GM23338 (cell line): ENCODE results near the gene PKLR. TPM values are rescaled to one million over a fixed set of nuclear protein-coding genes. Genes with fewer than 3 reads are reported as not detected.

Experiments used
- ATAC-seq: fragments of 200-7000 bp; cut with Tn5 transposase; 3 replicates; pipeline ENCODE4 v1.9.1; 2020
- DNase-seq: peaks from one replicate; pipeline ENCODE4 v3.0.0-alpha.2; 2015; ENCODE audit warnings: low spot score
- H2AFZ ChIP-seq: fragments of 200-600 bp; sonication (generic); 2 replicates; pipeline ENCODE4 v1.8.0; 2016; ENCODE audit warnings: antibody characterized with exemption, mild to moderate bottlenecking, moderate library complexity
- H3F3A ChIP-seq: fragments of 200-600 bp; sonication (generic); replicated peaks from 2 replicates; pipeline ENCODE4 v1.8.0; 2017; ENCODE audit warnings: antibody characterized with exemption, mixed run types, low read depth
- H3K27ac ChIP-seq: fragments of 200-600 bp; sonication (generic); 2 replicates; pipeline ENCODE4 v1.6.1; 2016; ENCODE audit warnings: low read depth
- H3K27me3 ChIP-seq: fragments of 200-600 bp; sonication (generic); 2 replicates; pipeline ENCODE4 v1.8.0; 2016; ENCODE audit warnings: mild to moderate bottlenecking, mixed run types, moderate library complexity; ENCODE audit not compliant: insufficient read depth
- H3K36me3 ChIP-seq: fragments of 200-600 bp; sonication (generic); 2 replicates; pipeline ENCODE4 v1.8.0; 2016; ENCODE audit warnings: mild to moderate bottlenecking; ENCODE audit not compliant: insufficient read depth
- H3K4me1 ChIP-seq: fragments of 200-600 bp; sonication (generic); 2 replicates; pipeline ENCODE4 v1.8.0; 2016; ENCODE audit warnings: mild to moderate bottlenecking, moderate library complexity; ENCODE audit not compliant: insufficient read depth
- H3K4me2 ChIP-seq: fragments of 200-600 bp; sonication (generic); 2 replicates; pipeline ENCODE4 v1.7.1; 2017; ENCODE audit warnings: mixed run types
- H3K4me3 ChIP-seq: fragments of 200-600 bp; sonication (generic); 2 replicates; pipeline ENCODE4 v1.6.1; 2016; ENCODE audit warnings: mixed run types
- H3K79me2 ChIP-seq: fragments of 200-600 bp; sonication (generic); replicated peaks from 2 replicates; pipeline ENCODE4 v1.8.0; 2017; ENCODE audit warnings: mild to moderate bottlenecking; ENCODE audit not compliant: insufficient read depth
- H3K9me2 ChIP-seq: fragments of 200-600 bp; sonication (generic); 2 replicates; pipeline ENCODE4 v1.8.0; 2017; ENCODE audit not compliant: insufficient read depth
- H4K20me1 ChIP-seq: fragments of 200-600 bp; sonication (generic); replicated peaks from 2 replicates; pipeline ENCODE4 v1.8.0; 2017; ENCODE audit warnings: mild to moderate bottlenecking; ENCODE audit not compliant: insufficient read depth
- H3K27ac Mint-ChIP-seq: 2 replicates; pipeline ENCODE4 v1.8.0; 2020; ENCODE audit warnings: inconsistent platforms, mild to moderate bottlenecking, moderate library complexity, mixed read lengths
- H3K27me3 Mint-ChIP-seq: 3 replicates; pipeline ENCODE4 v1.8.0; 2022; ENCODE audit warnings: low read depth, mild to moderate bottlenecking, moderate library complexity, mixed read lengths, inconsistent platforms; ENCODE audit not compliant: insufficient read depth, poor library complexity
- H3K36me3 Mint-ChIP-seq: 3 replicates; pipeline ENCODE4 v1.8.0; 2021; ENCODE audit warnings: low read depth, mild to moderate bottlenecking, inconsistent platforms, moderate library complexity, mixed read lengths
- H3K4me1 Mint-ChIP-seq: 3 replicates; pipeline ENCODE4 v1.8.0; 2020; ENCODE audit warnings: mild to moderate bottlenecking, inconsistent platforms, mixed read lengths
- H3K4me3 Mint-ChIP-seq: 3 replicates; pipeline ENCODE4 v1.8.0; 2021; ENCODE audit warnings: moderate library complexity, mild to moderate bottlenecking, inconsistent platforms, mixed read lengths
- H3K9me3 Mint-ChIP-seq: 3 replicates; pipeline ENCODE4 v1.8.0; 2020; ENCODE audit warnings: moderate library complexity, mild to moderate bottlenecking, inconsistent platforms, mixed read lengths
- CTCF ChIP-seq, 2 experiments: fragments of 200-600 bp in 1 of 2; sonication (generic) in 1 of 2; conservative IDR thresholded peaks; 2 replicates each; pipeline versions ENCODE4 v1.5.1 to v1.6.1; 2016 to 2017; ENCODE audit warnings: antibody characterized with exemption in 2 of 2, low read depth in 2 of 2, mild to moderate bottlenecking in 2 of 2, moderate library complexity in 1 of 2
- EZH2 ChIP-seq: fragments of 200-600 bp; sonication (generic); IDR thresholded peaks from one replicate; pipeline ENCODE4 v1.8.0; 2017; ENCODE audit warnings: antibody characterized with exemption, mild to moderate bottlenecking, low read depth; ENCODE audit not compliant: unreplicated experiment
- NANOG ChIP-seq: IDR thresholded peaks from 2 replicates; pipeline ENCODE4 v1.6.1; 2016; ENCODE audit warnings: antibody characterized with exemption, borderline replicate concordance
- POLR2AphosphoS5 ChIP-seq: IDR thresholded peaks from 2 replicates; pipeline ENCODE4 v1.6.1; 2016; ENCODE audit warnings: antibody characterized with exemption, low read depth
- REST ChIP-seq: IDR thresholded peaks from one replicate; pipeline ENCODE4 v1.6.1; 2018; ENCODE audit warnings: antibody characterized with exemption; ENCODE audit not compliant: unreplicated experiment
- ZNF114 ChIP-seq: fragments of 250-450 bp; sonication (Bioruptor Pico); IDR thresholded peaks from 2 replicates; pipeline ENCODE4 v1.5.0; 2020; ENCODE audit warnings: mild to moderate bottlenecking, moderate library complexity
- ZNF331 ChIP-seq: fragments of 250-450 bp; sonication (Bioruptor Pico); IDR thresholded peaks from 2 replicates; pipeline ENCODE4 v1.5.0; 2020; ENCODE audit warnings: low read depth, mild to moderate bottlenecking, moderate library complexity
- polyA plus RNA-seq: library from polyadenylated mRNA; unstranded; fragments of >200 nt; fragmentation: Nextera tagmentation; extraction: Ambion mirVana; gene quantifications from 2 replicates; pipeline ENCODE4 v1.2.1, GENCODE V29; 2016
- total RNA-seq: library from RNA; depleted of rRNA; stranded (reverse); fragments of >200 nt; shearing (Covaris generic); gene quantifications from 2 replicates; pipeline ENCODE4 v1.2.3, GENCODE V29; 2014
- TF ChIP-seq, protein P1 (sequence below): IDR thresholded peaks from 2 replicates; pipeline ENCODE4 v1.6.1; 2016; ENCODE audit warnings: antibody characterized with exemption
- TF ChIP-seq, protein P2 (sequence below): fragments of 250-450 bp; sonication (Bioruptor Pico); IDR thresholded peaks from 2 replicates; pipeline ENCODE4 v1.5.0; 2020; ENCODE audit warnings: mild to moderate bottlenecking, moderate library complexity

Gene PKLR
- total and polyA plus RNA-seq, 2 experiments from 2014 or later: 2.0 to 3.7 TPM

DNA sequence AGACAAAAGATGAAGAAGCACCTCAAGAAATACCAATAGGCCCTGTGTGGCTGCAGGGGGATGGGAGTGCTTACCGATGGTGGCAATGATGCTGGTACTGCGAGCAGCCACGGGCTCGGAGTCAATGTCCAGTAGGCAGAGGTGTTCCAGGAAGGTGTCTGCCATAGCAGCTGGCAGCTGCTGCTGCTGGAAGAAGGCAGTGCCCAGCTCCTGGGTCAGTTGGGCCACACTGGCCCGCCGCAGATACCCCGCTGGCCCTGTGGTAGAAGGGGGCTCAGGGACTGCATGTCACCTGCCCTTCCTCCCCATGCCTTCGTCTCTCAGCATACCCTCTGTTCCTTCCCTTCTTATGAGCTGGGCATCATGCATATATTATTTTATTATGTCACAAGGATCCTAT, 1.2 kb downstream of the PKLR start:
- no peak overlapping the region for H3K27ac Mint-ChIP-seq

More for the DNA sequence above, 1.2 kb downstream of the PKLR start:
- no peak overlapping the region for H3K27ac ChIP-seq
- Mint-ChIP-seq H3K27me3 (peaks cover 20% of the 10 kb centered on the region), H3K36me3 (no peaks in the 10 kb centered on the region; the same call in 2 of the 3 replicates), H3K4me3 (no peak overlapping the region), H3K4me1 (peaks cover 29% of the 10 kb centered on the region), H3K9me3 (no peaks in the 10 kb centered on the region)
- no peaks in the 10 kb centered on the region for H3K36me3 ChIP-seq
- H3K27me3 ChIP-seq: peaks cover 13% of the 10 kb centered on the region
- ATAC-seq (no peak), DNase-seq (no peak)
- H2AFZ ChIP-seq: no peak overlapping the region
- no peaks in the 10 kb centered on the region for H3K9me2 ChIP-seq
- no peaks in the 10 kb centered on the region for H4K20me1 ChIP-seq
- H3K4me3 ChIP-seq: no peak overlapping the region
- 0 out of 2 replicates have a peak, but pooled peaks cover 11% of the 10 kb centered on the region for H3F3A ChIP-seq
- TF ChIP-seq, protein P1, sequence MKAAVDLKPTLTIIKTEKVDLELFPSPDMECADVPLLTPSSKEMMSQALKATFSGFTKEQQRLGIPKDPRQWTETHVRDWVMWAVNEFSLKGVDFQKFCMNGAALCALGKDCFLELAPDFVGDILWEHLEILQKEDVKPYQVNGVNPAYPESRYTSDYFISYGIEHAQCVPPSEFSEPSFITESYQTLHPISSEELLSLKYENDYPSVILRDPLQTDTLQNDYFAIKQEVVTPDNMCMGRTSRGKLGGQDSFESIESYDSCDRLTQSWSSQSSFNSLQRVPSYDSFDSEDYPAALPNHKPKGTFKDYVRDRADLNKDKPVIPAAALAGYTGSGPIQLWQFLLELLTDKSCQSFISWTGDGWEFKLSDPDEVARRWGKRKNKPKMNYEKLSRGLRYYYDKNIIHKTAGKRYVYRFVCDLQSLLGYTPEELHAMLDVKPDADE: no peak
- TF ChIP-seq REST: no peak
- no peak for TF ChIP-seq ZNF331 (CRISPR knock-in tag)
- no peak for TF ChIP-seq EZH2
- no peak for TF ChIP-seq NANOG
- no peak for TF ChIP-seq POLR2AphosphoS5
- no peak for TF ChIP-seq CTCF (conservative IDR thresholded peaks at IDR 0.05; ENCODE audit: low read depth in 2 of 2)
- no peak for TF ChIP-seq ZNF114 (CRISPR knock-in tag)
- TF ChIP-seq, protein P2, sequence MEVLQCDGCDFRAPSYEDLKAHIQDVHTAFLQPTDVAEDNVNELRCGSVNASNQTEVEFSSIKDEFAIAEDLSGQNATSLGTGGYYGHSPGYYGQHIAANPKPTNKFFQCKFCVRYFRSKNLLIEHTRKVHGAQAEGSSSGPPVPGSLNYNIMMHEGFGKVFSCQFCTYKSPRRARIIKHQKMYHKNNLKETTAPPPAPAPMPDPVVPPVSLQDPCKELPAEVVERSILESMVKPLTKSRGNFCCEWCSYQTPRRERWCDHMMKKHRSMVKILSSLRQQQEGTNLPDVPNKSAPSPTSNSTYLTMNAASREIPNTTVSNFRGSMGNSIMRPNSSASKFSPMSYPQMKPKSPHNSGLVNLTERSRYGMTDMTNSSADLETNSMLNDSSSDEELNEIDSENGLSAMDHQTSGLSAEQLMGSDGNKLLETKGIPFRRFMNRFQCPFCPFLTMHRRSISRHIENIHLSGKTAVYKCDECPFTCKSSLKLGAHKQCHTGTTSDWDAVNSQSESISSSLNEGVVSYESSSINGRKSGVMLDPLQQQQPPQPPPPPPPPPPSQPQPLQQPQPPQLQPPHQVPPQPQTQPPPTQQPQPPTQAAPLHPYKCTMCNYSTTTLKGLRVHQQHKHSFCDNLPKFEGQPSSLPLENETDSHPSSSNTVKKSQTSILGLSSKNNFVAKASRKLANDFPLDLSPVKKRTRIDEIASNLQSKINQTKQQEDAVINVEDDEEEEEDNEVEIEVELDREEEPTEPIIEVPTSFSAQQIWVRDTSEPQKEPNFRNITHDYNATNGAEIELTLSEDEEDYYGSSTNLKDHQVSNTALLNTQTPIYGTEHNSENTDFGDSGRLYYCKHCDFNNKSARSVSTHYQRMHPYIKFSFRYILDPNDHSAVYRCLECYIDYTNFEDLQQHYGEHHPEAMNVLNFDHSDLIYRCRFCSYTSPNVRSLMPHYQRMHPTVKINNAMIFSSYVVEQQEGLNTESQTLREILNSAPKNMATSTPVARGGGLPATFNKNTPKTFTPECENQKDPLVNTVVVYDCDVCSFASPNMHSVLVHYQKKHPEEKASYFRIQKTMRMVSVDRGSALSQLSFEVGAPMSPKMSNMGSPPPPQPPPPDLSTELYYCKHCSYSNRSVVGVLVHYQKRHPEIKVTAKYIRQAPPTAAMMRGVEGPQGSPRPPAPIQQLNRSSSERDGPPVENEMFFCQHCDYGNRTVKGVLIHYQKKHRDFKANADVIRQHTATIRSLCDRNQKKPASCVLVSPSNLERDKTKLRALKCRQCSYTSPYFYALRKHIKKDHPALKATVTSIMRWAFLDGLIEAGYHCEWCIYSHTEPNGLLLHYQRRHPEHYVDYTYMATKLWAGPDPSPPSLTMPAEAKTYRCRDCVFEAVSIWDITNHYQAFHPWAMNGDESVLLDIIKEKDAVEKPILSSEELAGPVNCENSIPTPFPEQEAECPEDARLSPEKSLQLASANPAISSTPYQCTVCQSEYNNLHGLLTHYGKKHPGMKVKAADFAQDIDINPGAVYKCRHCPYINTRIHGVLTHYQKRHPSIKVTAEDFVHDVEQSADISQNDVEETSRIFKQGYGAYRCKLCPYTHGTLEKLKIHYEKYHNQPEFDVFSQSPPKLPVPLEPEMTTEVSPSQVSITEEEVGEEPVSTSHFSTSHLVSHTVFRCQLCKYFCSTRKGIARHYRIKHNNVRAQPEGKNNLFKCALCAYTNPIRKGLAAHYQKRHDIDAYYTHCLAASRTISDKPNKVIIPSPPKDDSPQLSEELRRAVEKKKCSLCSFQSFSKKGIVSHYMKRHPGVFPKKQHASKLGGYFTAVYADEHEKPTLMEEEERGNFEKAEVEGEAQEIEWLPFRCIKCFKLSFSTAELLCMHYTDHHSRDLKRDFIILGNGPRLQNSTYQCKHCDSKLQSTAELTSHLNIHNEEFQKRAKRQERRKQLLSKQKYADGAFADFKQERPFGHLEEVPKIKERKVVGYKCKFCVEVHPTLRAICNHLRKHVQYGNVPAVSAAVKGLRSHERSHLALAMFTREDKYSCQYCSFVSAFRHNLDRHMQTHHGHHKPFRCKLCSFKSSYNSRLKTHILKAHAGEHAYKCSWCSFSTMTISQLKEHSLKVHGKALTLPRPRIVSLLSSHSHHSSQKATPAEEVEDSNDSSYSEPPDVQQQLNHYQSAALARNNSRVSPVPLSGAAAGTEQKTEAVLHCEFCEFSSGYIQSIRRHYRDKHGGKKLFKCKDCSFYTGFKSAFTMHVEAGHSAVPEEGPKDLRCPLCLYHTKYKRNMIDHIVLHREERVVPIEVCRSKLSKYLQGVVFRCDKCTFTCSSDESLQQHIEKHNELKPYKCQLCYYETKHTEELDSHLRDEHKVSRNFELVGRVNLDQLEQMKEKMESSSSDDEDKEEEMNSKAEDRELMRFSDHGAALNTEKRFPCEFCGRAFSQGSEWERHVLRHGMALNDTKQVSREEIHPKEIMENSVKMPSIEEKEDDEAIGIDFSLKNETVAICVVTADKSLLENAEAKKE (CRISPR knock-in tag): no peak
- peaks cover 17% of the 10 kb centered on the region for H3K4me1 ChIP-seq
- H3K4me2 ChIP-seq: no peak overlapping the region
- H3K79me2 ChIP-seq: no peaks in the 10 kb centered on the region
